Right atrium auricular region (tissue), 2 donors: Measurements from ENCODE around the gene TM2D3. TPM values are rescaled to one million over a fixed set of nuclear protein-coding genes. Genes with fewer than 3 reads are reported as not detected.

Experiments used
- DNase-seq: peaks from one replicate; pipeline ENCODE4 v3.0.0-alpha.2; 2019; ENCODE audit warnings: low spot score
- H3K27ac ChIP-seq, 2 donors: fragments of 200-600 bp; sonication (generic); 1 replicate in 1 of 2; 2 replicates in 1 of 2; pipeline ENCODE4 v1.5.1; 2016 to 2019
- H3K27me3 ChIP-seq, 2 donors: fragments of 200-600 bp; sonication (generic); one replicate each; pipeline versions ENCODE4 v1.5.1 to v1.6.0; 2017 to 2019
- H3K36me3 ChIP-seq: fragments of 200-600 bp; sonication (generic); one replicate; pipeline ENCODE4 v1.5.1; 2016
- H3K4me1 ChIP-seq, 2 donors: fragments of 200-600 bp; sonication (generic); one replicate each; pipeline versions ENCODE4 v1.5.1 to v1.6.0; 2017 to 2019
- H3K4me3 ChIP-seq, 2 donors: fragments of 200-600 bp; sonication (generic); 1 replicate in 1 of 2; 2 replicates in 1 of 2; pipeline ENCODE4 v1.5.1; 2017 to 2019; ENCODE audit warnings: mild to moderate bottlenecking in 1 of 2, moderate library complexity in 1 of 2
- H3K9me3 ChIP-seq, 2 donors: fragments of 200-600 bp; sonication (generic); one replicate each; pipeline ENCODE4 v1.5.1; 2019
- total RNA-seq, 2 donors: library from RNA; depleted of rRNA; stranded (reverse); fragments of >200 nt; gene quantifications; one replicate each; pipeline ENCODE4 v1.1.0, GENCODE V29; 2016
- TF ChIP-seq, protein P1 (sequence below), 2 donors: fragments of 200-600 bp; sonication (generic); IDR thresholded peaks; one replicate each; pipeline ENCODE4 v1.5.1; 2019; ENCODE audit warnings: antibody characterized with exemption in 2 of 2

Gene TM2D3
- total RNA-seq, 2 donors from 2014 or later, result 36.0 to 53.4 TPM

DNA sequence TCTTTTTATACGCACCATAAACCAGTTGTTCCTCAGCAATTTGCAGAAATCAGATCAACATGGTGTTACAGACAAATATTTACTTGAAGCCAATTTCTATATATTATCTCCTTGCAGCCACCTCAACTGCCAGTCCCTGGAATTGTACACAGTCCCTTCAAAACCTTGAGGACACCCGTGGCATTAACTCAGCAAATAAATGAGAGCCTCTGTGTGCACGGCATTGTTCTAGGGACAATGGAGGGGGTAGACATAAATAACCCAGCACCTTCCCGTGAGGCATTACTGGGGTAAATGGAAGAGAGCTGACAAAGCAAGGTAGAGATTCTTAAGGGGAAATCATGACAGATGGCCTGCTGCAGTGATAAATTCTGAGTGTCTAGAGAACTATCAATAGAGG lies 12.5 kb downstream of the TM2D3 start:
- Histone ChIP-seq H3K4me1 (peaks cover 0 to 11% of the 10 kb centered on the region in 2 donors), H3K27ac (no peak overlapping the region), H3K9me3 (no peaks in the 10 kb centered on the region), H3K4me3 (no peak overlapping the region), H3K36me3 (peaks cover 47% of the 10 kb centered on the region), H3K27me3 (no peaks in the 10 kb centered on the region)
- TF ChIP-seq, protein P1, sequence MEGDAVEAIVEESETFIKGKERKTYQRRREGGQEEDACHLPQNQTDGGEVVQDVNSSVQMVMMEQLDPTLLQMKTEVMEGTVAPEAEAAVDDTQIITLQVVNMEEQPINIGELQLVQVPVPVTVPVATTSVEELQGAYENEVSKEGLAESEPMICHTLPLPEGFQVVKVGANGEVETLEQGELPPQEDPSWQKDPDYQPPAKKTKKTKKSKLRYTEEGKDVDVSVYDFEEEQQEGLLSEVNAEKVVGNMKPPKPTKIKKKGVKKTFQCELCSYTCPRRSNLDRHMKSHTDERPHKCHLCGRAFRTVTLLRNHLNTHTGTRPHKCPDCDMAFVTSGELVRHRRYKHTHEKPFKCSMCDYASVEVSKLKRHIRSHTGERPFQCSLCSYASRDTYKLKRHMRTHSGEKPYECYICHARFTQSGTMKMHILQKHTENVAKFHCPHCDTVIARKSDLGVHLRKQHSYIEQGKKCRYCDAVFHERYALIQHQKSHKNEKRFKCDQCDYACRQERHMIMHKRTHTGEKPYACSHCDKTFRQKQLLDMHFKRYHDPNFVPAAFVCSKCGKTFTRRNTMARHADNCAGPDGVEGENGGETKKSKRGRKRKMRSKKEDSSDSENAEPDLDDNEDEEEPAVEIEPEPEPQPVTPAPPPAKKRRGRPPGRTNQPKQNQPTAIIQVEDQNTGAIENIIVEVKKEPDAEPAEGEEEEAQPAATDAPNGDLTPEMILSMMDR (IDR thresholded peaks at IDR 0.05), result no peak
- DNase-seq, result no peak

DNA sequence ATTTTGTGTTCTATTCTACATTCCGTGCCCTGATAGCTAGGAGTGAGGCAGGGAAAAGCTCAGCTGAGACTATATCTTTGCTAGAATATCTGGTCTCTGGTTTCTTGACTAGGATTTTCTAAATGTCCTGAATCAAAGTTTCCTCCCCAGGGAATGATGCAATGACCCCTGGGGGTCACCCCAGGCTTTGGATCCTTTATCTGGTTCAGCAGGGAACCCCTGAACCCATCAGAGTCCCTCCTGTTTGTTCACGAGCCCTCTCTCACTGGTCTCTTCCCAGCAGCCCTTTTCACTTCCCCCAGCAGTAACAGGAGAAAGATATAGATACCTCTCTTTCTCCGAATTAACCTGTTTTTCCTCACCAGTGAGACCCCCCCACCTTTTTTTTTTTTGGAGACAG lies 14.3 kb downstream of the TM2D3 start:
- no peak overlapping the region for H3K4me3 ChIP-seq
- H3K36me3 ChIP-seq, result peaks cover 30% of the 10 kb centered on the region
- H3K4me1 ChIP-seq, result peaks cover 0 to 11% of the 10 kb centered on the region in 2 donors
- no peaks in the 10 kb centered on the region for H3K27me3 ChIP-seq
- no peak for DNase-seq
- TF ChIP-seq, protein P1 (IDR thresholded peaks at IDR 0.05), result no peak
- no peak overlapping the region for H3K27ac ChIP-seq
- H3K9me3 ChIP-seq, result no peaks in the 10 kb centered on the region

- H3K27ac ChIP-seq, result no peak overlapping the region
- DNase-seq, result no peak
- H3K9me3 ChIP-seq, result no peaks in the 10 kb centered on the region
- TF ChIP-seq, protein P1 (IDR thresholded peaks at IDR 0.05), result no peak
- H3K27me3 ChIP-seq, result no peaks in the 10 kb centered on the region
- H3K36me3 ChIP-seq, result peaks cover 26% of the 10 kb centered on the region
- H3K4me3 ChIP-seq, result no peak overlapping the region
- peaks cover 0 to 11% of the 10 kb centered on the region in 2 donors for H3K4me1 ChIP-seq
Observed at GRCh38 chr15:101637516-101637915, 14.7 kb downstream of the TM2D3 start.

GRCh38 chr15:101637038-101637437 lies 15.1 kb downstream of the TM2D3 start:
- H3K36me3 ChIP-seq, result peaks cover 21% of the 10 kb centered on the region
- peaks cover 0 to 7% of the 10 kb centered on the region in 2 donors for H3K4me1 ChIP-seq
- no peak overlapping the region for H3K27ac ChIP-seq
- no peak overlapping the region for H3K4me3 ChIP-seq
- H3K27me3 ChIP-seq, result no peaks in the 10 kb centered on the region
- TF ChIP-seq, protein P1 (IDR thresholded peaks at IDR 0.05), result no peak
- no peaks in the 10 kb centered on the region for H3K9me3 ChIP-seq
- DNase-seq, result no peak

GRCh38 chr15:101635944-101636727 lies 16.0 kb downstream of the TM2D3 start:
- H3K27me3 ChIP-seq, result no peaks in the 10 kb centered on the region
- no peaks in the 10 kb centered on the region for H3K9me3 ChIP-seq
- no peak overlapping the region for H3K4me3 ChIP-seq
- DNase-seq, result no peak
- peaks cover 0 to 7% of the 10 kb centered on the region in 2 donors for H3K4me1 ChIP-seq
- no peak overlapping the region for H3K27ac ChIP-seq
- TF ChIP-seq, protein P1 (IDR thresholded peaks at IDR 0.05), result no peak
- peaks cover 13% of the 10 kb centered on the region for H3K36me3 ChIP-seq
